ENCODE measurements around the gene CACNA2D4. TPM values are rescaled to one million over a fixed set of nuclear protein-coding genes. Genes with fewer than 3 reads are reported as not detected.

The CACNA2D4 gene
- polyA plus RNA-seq, 3 donors, result 17.8 to 87.7 (median 22.1) TPM

GRCh38 chr12:1939801-1940607, 21.6 kb upstream of the CACNA2D4 start:
- Histone ChIP-seq H3K4me1 (ENCODE audit: control insufficient read depth in 1 of 2, insufficient read depth in 2 of 2, low read length in 2 of 2) (peaks cover 3 to 4% of the 10 kb centered on the region in 2 donors), H3K27me3 (ENCODE audit: control insufficient read depth in 2 of 2, insufficient read depth in 2 of 2, low read length in 2 of 2) (no peaks in the 10 kb centered on the region), H3K36me3 (replicated peaks in 1 of 2; ENCODE audit: control insufficient read depth in 1 of 2, insufficient read depth in 2 of 2, low read length in 2 of 2) (peaks cover 3 to 32% of the 10 kb centered on the region in 2 donors), H3K4me3 (replicated peaks in 1 of 3; ENCODE audit: low read depth in 2 of 3, low read length in 3 of 3) (no peak overlapping the region), H3K4me2 (replicated peaks; ENCODE audit: extremely low read depth, low read length, poor library complexity, severe bottlenecking) (peak overlapping the region; percentile 23), H4K20me1 (ENCODE audit: insufficient read depth, low read length) (no peaks in the 10 kb centered on the region), H3K79me2 (ENCODE audit: insufficient read depth, low read length) (no peaks in the 10 kb centered on the region), H3K27ac (ENCODE audit: low read depth in 1 of 2, low read length in 2 of 2) (no peak overlapping the region), H3K9ac (ENCODE audit: insufficient read depth, low read length, poor library complexity, severe bottlenecking) (no peak overlapping the region), H3K9me3 (replicated peaks in 1 of 2; ENCODE audit: control insufficient read depth in 1 of 2, insufficient read depth in 1 of 2, low read length in 2 of 2) (no peaks in the 10 kb centered on the region), H2AFZ (ENCODE audit: insufficient read depth, low read depth, low read length, poor library complexity, severe bottlenecking) (peak overlapping the region; percentile 51)
- peaks cover 4% of the 10 kb centered on the region for H3K4me1 Mint-ChIP-seq
- intact Hi-C loops (cut with micrococcal nuclease), result loop anchor here (1.0 to 5.0 kb wide), 3 partner anchors 143 to 288 kb away; no protein-coding TSS in a partner anchor
- H3K36me3 Mint-ChIP-seq, result peaks cover 41 to 46% of the 10 kb centered on the region in 2 donors
- no peaks in the 10 kb centered on the region for H3K9me3 Mint-ChIP-seq
- peak; percentile 78 to 81 (median 78) for DNase-seq
- peaks cover 0 to 1% (median 0%) of the 10 kb centered on the region in 3 donors for H3K27me3 Mint-ChIP-seq (ENCODE audit: low read depth in 3 of 3)
- no peak overlapping the region for H3K4me3 Mint-ChIP-seq
- peak; percentile 89 for TF ChIP-seq CTCF (IDR thresholded peaks at IDR 0.05)
- H3K27ac Mint-ChIP-seq, result peak overlapping the region in 1 of 7 donors; percentile 46
- 31% methylated on average over 12 of the region's 16 CpGs for WGBS (ENCODE audit: insufficient coverage)

GRCh38 chr12:1939331-1939730, 20.9 kb upstream of the CACNA2D4 start:
- peak overlapping the region; percentile 51 for H2AFZ ChIP-seq (ENCODE audit: insufficient read depth, low read depth, low read length, poor library complexity, severe bottlenecking)
- Mint-ChIP-seq H3K4me3 (no peak overlapping the region), H3K4me1 (peaks cover 4% of the 10 kb centered on the region), H3K27me3 (ENCODE audit: low read depth in 3 of 3) (peaks cover 0 to 1% (median 0%) of the 10 kb centered on the region in 3 donors), H3K36me3 (peaks cover 39 to 42% of the 10 kb centered on the region in 2 donors), H3K27ac (no peak overlapping the region), H3K9me3 (no peaks in the 10 kb centered on the region)
- no peaks in the 10 kb centered on the region for H3K27me3 ChIP-seq (ENCODE audit: control insufficient read depth in 2 of 2, insufficient read depth in 2 of 2, low read length in 2 of 2)
- WGBS (ENCODE audit: insufficient coverage), result 98% methylated on average over 7 of the region's 10 CpGs
- no peaks in the 10 kb centered on the region for H4K20me1 ChIP-seq (ENCODE audit: insufficient read depth, low read length)
- TF ChIP-seq CTCF (IDR thresholded peaks at IDR 0.05), result no peak
- no peaks in the 10 kb centered on the region for H3K79me2 ChIP-seq (ENCODE audit: insufficient read depth, low read length)
- H3K9ac ChIP-seq (ENCODE audit: insufficient read depth, low read length, poor library complexity, severe bottlenecking), result no peak overlapping the region
- peaks cover 3 to 32% of the 10 kb centered on the region in 2 donors for H3K36me3 ChIP-seq (replicated peaks in 1 of 2; ENCODE audit: control insufficient read depth in 1 of 2, insufficient read depth in 2 of 2, low read length in 2 of 2)
- no peak overlapping the region for H3K27ac ChIP-seq (ENCODE audit: low read depth in 1 of 2, low read length in 2 of 2)
- intact Hi-C loops (cut with micrococcal nuclease), result loop anchor here in 1 of 2 donors (5.0 kb wide), 1 partner anchor 287 kb away; no protein-coding TSS in a partner anchor
- H3K4me1 ChIP-seq (ENCODE audit: control insufficient read depth in 1 of 2, insufficient read depth in 2 of 2, low read length in 2 of 2), result peaks cover 3 to 4% of the 10 kb centered on the region in 2 donors
- no peaks in the 10 kb centered on the region for H3K9me3 ChIP-seq (replicated peaks in 1 of 2; ENCODE audit: control insufficient read depth in 1 of 2, insufficient read depth in 1 of 2, low read length in 2 of 2)
- H3K4me3 ChIP-seq (replicated peaks in 1 of 3; ENCODE audit: low read depth in 2 of 3, low read length in 3 of 3), result no peak overlapping the region
- H3K4me2 ChIP-seq (replicated peaks; ENCODE audit: extremely low read depth, low read length, poor library complexity, severe bottlenecking), result no peak overlapping the region
- no peak for DNase-seq
